ENCODE data around the gene KCNK5. TPM values are rescaled to one million over a fixed set of nuclear protein-coding genes. Genes with fewer than 3 reads are reported as not detected.

The KCNK5 gene
- polyA plus RNA-seq, 3 donors = 0.09 TPM; not detected in 2

- Histone ChIP-seq H3K9ac (ENCODE audit: insufficient read depth, low read length, poor library complexity, severe bottlenecking) (no peak overlapping the region), H3K4me2 (replicated peaks; ENCODE audit: extremely low read depth, low read length, poor library complexity, severe bottlenecking) (no peak overlapping the region), H3K4me1 (ENCODE audit: control insufficient read depth in 1 of 2, insufficient read depth in 2 of 2, low read length in 2 of 2) (no peaks in the 10 kb centered on the region), H3K9me3 (replicated peaks in 1 of 2; ENCODE audit: control insufficient read depth in 1 of 2, insufficient read depth in 1 of 2, low read length in 2 of 2) (no peaks in the 10 kb centered on the region), H2AFZ (ENCODE audit: insufficient read depth, low read depth, low read length, poor library complexity, severe bottlenecking) (peak overlapping the region; percentile 3), H3K4me3 (replicated peaks in 1 of 3; ENCODE audit: low read depth in 2 of 3, low read length in 3 of 3) (no peak overlapping the region), H3K79me2 (ENCODE audit: insufficient read depth, low read length) (no peaks in the 10 kb centered on the region), H3K36me3 (replicated peaks in 1 of 2; ENCODE audit: control insufficient read depth in 1 of 2, insufficient read depth in 2 of 2, low read length in 2 of 2) (no peaks in the 10 kb centered on the region), H3K27me3 (ENCODE audit: control insufficient read depth in 2 of 2, insufficient read depth in 2 of 2, low read length in 2 of 2) (no peaks in the 10 kb centered on the region), H3K27ac (ENCODE audit: low read depth in 1 of 2, low read length in 2 of 2) (no peak overlapping the region), H4K20me1 (ENCODE audit: insufficient read depth, low read length) (no peaks in the 10 kb centered on the region)
- peaks cover 1 to 9% (median 7%) of the 10 kb centered on the region in 3 donors for H3K27me3 Mint-ChIP-seq (ENCODE audit: low read depth in 3 of 3)
- H3K36me3 Mint-ChIP-seq = no peaks in the 10 kb centered on the region
- DNase-seq = no peak
- intact Hi-C loops (cut with micrococcal nuclease) = no loop called here
- H3K9me3 Mint-ChIP-seq = no peaks in the 10 kb centered on the region
- H3K4me3 Mint-ChIP-seq = no peak overlapping the region
- H3K27ac Mint-ChIP-seq = no peak overlapping the region
- H3K4me1 Mint-ChIP-seq = peaks cover 4% of the 10 kb centered on the region
- 100% methylated on average over 2 of the region's 5 CpGs for WGBS (ENCODE audit: insufficient coverage)
- TF ChIP-seq CTCF (IDR thresholded peaks at IDR 0.05) = no peak
Measured at GRCh38 chr6:39247667-39248194, 18.5 kb upstream of the KCNK5 start.

GRCh38 chr6:39243809-39244208 lies 14.5 kb upstream of the KCNK5 start:
- Histone ChIP-seq H3K4me2 (replicated peaks; ENCODE audit: extremely low read depth, low read length, poor library complexity, severe bottlenecking) (no peak overlapping the region), H3K27ac (ENCODE audit: low read depth in 1 of 2, low read length in 2 of 2) (no peak overlapping the region), H3K4me1 (ENCODE audit: control insufficient read depth in 1 of 2, insufficient read depth in 2 of 2, low read length in 2 of 2) (no peaks in the 10 kb centered on the region), H4K20me1 (ENCODE audit: insufficient read depth, low read length) (no peaks in the 10 kb centered on the region), H3K4me3 (replicated peaks in 1 of 3; ENCODE audit: low read depth in 2 of 3, low read length in 3 of 3) (no peak overlapping the region), H3K9me3 (replicated peaks in 1 of 2; ENCODE audit: control insufficient read depth in 1 of 2, insufficient read depth in 1 of 2, low read length in 2 of 2) (no peaks in the 10 kb centered on the region), H3K27me3 (ENCODE audit: control insufficient read depth in 2 of 2, insufficient read depth in 2 of 2, low read length in 2 of 2) (no peaks in the 10 kb centered on the region), H3K79me2 (ENCODE audit: insufficient read depth, low read length) (no peaks in the 10 kb centered on the region), H3K36me3 (replicated peaks in 1 of 2; ENCODE audit: control insufficient read depth in 1 of 2, insufficient read depth in 2 of 2, low read length in 2 of 2) (no peaks in the 10 kb centered on the region), H2AFZ (ENCODE audit: insufficient read depth, low read depth, low read length, poor library complexity, severe bottlenecking) (no peak overlapping the region), H3K9ac (ENCODE audit: insufficient read depth, low read length, poor library complexity, severe bottlenecking) (no peak overlapping the region)
- peaks cover 1 to 4% (median 4%) of the 10 kb centered on the region in 3 donors for H3K27me3 Mint-ChIP-seq (ENCODE audit: low read depth in 3 of 3)
- no peak for DNase-seq
- H3K4me3 Mint-ChIP-seq = no peak overlapping the region
- intact Hi-C loops (cut with micrococcal nuclease) = no loop called here
- no peaks in the 10 kb centered on the region for H3K36me3 Mint-ChIP-seq
- peaks cover 4% of the 10 kb centered on the region for H3K4me1 Mint-ChIP-seq
- 98% methylated on average over 9 of the region's 9 CpGs for WGBS (ENCODE audit: insufficient coverage)
- H3K27ac Mint-ChIP-seq = no peak overlapping the region
- TF ChIP-seq CTCF (IDR thresholded peaks at IDR 0.05) = no peak
- no peaks in the 10 kb centered on the region for H3K9me3 Mint-ChIP-seq
